Muscle layer of colon (tissue), 2 donors: Measurements from ENCODE around the gene CD58.

Experiments
- H3K27ac ChIP-seq: one replicate; pipeline ENCODE4 v1.7.0; 2013; ENCODE audit warnings: low read depth, mild to moderate bottlenecking, low read length, moderate library complexity
- H3K27me3 ChIP-seq, 2 donors: one replicate each; pipeline ENCODE4 v1.7.0; 2013; ENCODE audit warnings: low read length in 2 of 2, mild to moderate bottlenecking in 2 of 2; ENCODE audit not compliant: insufficient read depth in 2 of 2, control insufficient read depth in 1 of 2
- H3K36me3 ChIP-seq: one replicate; pipeline ENCODE4 v1.7.0; 2013; ENCODE audit warnings: mild to moderate bottlenecking, low read length; ENCODE audit not compliant: insufficient read depth
- H3K4me1 ChIP-seq: one replicate; pipeline ENCODE4 v1.7.0; 2013; ENCODE audit warnings: mild to moderate bottlenecking, low read length; ENCODE audit not compliant: insufficient read depth
- H3K4me3 ChIP-seq, 2 donors: one replicate each; pipeline ENCODE4 v1.7.0; 2013; ENCODE audit warnings: low read length in 2 of 2, low read depth in 1 of 2, mild to moderate bottlenecking in 1 of 2, moderate library complexity in 1 of 2
- H3K9ac ChIP-seq: one replicate; pipeline ENCODE4 v1.7.0; 2013; ENCODE audit warnings: low read length
- H3K9me3 ChIP-seq: one replicate; pipeline ENCODE4 v1.7.0; 2013; ENCODE audit warnings: mild to moderate bottlenecking, low read length
- donor health status: abdominal sarcoma.
- donor health status: Adenocarcinoma of cecum.

CD58 gene

DNA sequence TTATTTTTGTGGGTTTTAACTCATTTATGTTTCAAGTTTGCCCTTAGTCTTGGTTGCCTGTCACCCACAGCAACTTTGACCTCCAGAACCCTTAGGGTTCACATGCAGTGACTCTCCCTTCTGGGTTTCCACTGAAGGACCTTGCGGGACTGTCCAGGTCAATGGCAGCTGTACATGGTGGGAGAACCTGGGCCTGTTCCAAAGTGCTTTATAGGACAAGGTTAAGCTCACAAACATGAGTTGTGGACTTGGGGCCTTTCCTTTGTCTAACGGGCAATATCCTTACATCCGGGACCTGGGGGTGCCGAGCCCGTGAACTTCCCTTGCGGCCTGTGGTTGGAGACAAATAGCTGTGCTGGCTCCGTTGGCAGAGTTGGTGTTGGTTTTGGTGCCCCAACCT, 77.8 kb downstream of the CD58 start:
- no peaks in the 10 kb centered on the region for H3K27me3 ChIP-seq
- no peak overlapping the region for H3K9ac ChIP-seq
- no peaks in the 10 kb centered on the region for H3K4me1 ChIP-seq
- H3K4me3 ChIP-seq, result no peak overlapping the region
- no peak overlapping the region for H3K27ac ChIP-seq
- no peaks in the 10 kb centered on the region for H3K36me3 ChIP-seq
- no peaks in the 10 kb centered on the region for H3K9me3 ChIP-seq

DNA sequence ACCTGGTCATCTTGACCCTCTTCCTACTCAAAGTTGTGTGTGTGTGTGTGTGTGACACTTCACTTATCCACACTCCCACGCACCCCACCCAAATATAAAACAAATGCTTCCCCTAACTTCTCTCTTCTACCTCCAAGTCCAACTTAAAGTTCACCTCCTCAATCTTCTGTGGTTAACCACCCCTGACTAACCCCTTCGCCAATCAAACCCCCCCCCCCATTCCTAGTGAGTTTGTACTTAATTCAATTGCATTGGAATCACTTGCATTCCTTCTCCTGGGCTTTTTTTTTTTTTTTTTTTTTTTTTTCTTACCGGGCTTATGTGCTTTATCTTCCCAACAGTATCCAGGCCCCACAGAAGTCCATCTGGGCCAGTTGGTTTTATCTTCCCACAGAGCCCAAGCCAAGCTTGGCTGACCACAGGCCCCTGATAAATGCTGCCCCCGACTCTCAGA, 78.4 kb downstream of the CD58 start:
- no peaks in the 10 kb centered on the region for H3K27me3 ChIP-seq
- no peak overlapping the region for H3K27ac ChIP-seq
- H3K4me3 ChIP-seq, result no peak overlapping the region
- no peaks in the 10 kb centered on the region for H3K36me3 ChIP-seq
- H3K9me3 ChIP-seq, result no peaks in the 10 kb centered on the region
- no peak overlapping the region for H3K9ac ChIP-seq
- no peaks in the 10 kb centered on the region for H3K4me1 ChIP-seq

DNA sequence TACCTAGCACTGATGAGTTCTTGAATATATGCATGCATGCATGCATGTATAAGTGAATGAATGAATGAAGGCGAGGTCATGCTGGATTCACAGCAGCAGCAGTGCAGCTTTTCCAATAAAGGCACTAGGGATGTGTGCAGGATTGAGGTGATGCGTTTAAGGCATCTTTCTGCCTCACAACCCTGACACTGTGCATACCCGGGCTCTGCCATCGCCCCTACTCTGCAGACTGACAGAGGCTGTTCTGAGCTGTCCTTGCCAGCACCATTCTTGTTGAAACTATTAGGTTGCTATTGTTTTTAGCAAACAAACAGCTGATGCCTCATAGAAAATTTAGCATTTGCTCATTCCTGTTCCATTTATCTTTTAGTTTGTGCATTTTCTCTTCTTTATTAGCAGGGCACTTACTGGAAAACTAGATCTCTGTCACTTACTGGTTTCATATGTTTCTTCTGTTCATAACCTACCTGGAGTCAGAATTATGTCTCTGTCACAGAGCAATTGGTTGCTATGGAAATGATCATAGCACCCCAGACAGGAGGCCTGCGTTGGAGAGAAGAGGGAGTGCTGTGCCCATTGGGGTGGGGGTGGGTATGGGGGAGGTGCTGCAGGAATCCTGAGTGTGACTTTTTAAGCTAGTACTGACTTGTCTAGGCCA, 79.0 kb downstream of the CD58 start:
- Histone ChIP-seq H3K9ac (no peak overlapping the region), H3K27me3 (no peaks in the 10 kb centered on the region), H3K27ac (no peak overlapping the region), H3K9me3 (no peaks in the 10 kb centered on the region), H3K4me3 (no peak overlapping the region), H3K4me1 (no peaks in the 10 kb centered on the region), H3K36me3 (no peaks in the 10 kb centered on the region)

DNA sequence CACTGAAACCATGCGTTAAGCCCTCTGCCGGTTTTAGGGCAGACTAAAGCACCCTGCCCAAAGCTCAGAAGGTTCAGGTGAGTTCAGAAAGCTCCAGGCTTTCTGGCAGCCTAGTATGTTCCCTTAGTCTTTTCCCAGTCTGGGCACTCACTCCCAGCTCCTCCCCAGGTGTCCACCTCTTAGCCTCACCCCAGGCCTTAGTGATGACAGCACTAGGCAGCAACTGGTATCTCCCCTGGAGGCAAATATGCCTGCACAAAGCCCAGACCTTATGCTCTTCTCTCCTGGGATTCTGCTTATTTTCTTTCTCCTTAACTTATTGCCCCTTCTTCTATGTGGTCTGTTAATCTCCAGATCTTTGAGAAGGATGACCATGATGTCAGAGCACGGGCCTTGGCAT, 80.2 kb downstream of the CD58 start:
- Histone ChIP-seq H3K27ac (no peak overlapping the region), H3K9ac (no peak overlapping the region), H3K4me1 (no peaks in the 10 kb centered on the region)

DNA sequence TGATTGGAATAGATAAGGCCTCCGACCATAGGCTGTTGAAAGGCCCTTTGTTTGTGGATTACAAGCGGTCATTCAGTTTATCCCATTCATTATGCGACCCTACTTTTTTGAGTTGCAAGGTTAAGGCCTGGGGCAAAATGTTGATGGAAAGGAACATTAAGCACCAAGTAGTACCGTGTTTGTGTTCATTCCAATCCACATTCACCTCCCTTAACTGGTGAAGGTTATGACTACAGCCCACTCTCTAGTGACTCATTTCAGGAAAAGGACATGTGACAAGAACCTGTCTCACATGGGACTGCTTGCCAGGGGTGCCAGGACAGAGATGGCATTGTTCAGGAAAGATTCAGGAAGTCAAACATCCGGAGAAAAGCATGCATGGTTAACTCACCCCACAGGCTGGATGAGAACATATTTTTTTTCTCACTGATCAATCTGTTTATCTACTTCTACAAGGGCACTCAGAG, 81.6 kb downstream of the CD58 start:
- no peak overlapping the region for H3K4me3 ChIP-seq
- no peaks in the 10 kb centered on the region for H3K9me3 ChIP-seq
- H3K4me1 ChIP-seq, result no peaks in the 10 kb centered on the region
- H3K36me3 ChIP-seq, result no peaks in the 10 kb centered on the region
- H3K27ac ChIP-seq, result no peak overlapping the region
- H3K27me3 ChIP-seq, result no peaks in the 10 kb centered on the region
- no peak overlapping the region for H3K9ac ChIP-seq

More for the DNA sequence above, 80.2 kb downstream of the CD58 start:
- H3K27me3 ChIP-seq, result no peaks in the 10 kb centered on the region
- H3K9me3 ChIP-seq, result no peaks in the 10 kb centered on the region
- H3K4me3 ChIP-seq, result no peak overlapping the region
- no peaks in the 10 kb centered on the region for H3K36me3 ChIP-seq

DNA sequence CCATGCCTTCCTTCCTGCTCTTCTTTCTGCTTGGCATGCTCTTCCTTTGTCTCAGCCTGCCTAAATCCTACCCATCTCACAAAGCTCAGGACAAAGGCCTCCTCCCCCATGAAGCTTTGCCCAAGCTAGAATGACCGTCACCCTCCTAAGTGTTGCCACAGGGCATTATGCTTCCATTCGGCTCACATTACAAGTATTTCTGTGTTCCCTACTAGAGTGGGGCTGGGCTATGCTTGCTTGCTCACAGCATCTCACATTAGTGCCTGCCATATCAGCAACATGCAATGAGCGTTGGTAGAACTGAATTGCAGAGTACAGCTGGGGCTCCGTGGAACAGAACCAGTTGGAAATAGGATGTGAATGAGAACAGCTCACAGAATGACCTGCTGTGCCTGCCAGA, 82.8 kb downstream of the CD58 start:
- Histone ChIP-seq H3K27me3 (no peaks in the 10 kb centered on the region), H3K9ac (no peak overlapping the region), H3K27ac (no peak overlapping the region)

DNA sequence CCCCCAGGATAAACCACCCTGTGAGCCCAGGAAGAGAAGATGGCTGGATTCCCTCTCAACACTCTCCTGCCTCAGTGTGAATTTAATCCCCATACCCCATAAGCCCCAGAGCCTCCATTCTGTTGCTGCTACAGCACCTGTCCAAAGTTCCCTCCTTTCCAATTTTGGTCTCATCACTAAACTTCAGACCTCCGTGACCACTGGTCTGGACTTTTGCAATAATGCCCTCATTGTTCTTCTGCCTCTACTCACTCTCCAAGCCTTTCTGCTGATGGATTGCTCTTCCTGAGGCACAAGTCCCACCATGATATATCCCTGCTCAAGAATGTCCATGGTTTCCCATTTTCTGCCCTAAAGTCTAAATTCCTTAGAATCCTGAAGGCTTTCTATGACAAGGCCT, 83.2 kb downstream of the CD58 start:
- no peak overlapping the region for H3K9ac ChIP-seq
- no peak overlapping the region for H3K27ac ChIP-seq
- no peaks in the 10 kb centered on the region for H3K9me3 ChIP-seq
- no peak overlapping the region for H3K4me3 ChIP-seq
- no peaks in the 10 kb centered on the region for H3K27me3 ChIP-seq
- no peaks in the 10 kb centered on the region for H3K36me3 ChIP-seq
- H3K4me1 ChIP-seq, result no peaks in the 10 kb centered on the region

More for the DNA sequence above, 82.8 kb downstream of the CD58 start:
- no peaks in the 10 kb centered on the region for H3K4me1 ChIP-seq
- H3K9me3 ChIP-seq, result no peaks in the 10 kb centered on the region
- no peaks in the 10 kb centered on the region for H3K36me3 ChIP-seq
- H3K4me3 ChIP-seq, result no peak overlapping the region

DNA sequence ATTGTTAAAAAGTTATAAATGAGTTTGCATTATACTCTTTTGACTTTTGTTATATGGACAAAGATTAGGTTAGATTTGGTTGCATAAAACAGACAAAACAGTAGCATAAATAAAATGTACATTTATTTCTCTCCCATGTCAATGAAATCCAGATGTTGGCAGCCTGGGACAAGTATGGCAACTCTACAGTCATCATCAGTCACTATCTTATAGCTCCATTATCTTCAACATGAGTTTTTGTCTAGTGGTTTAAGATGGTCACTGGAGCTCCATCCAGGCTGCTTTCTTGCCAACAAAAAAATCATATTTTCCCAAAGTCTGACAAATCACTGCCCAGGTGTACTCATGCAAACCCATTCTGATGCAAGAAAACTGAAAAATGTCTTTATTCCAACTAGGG, 83.8 kb downstream of the CD58 start:
- Histone ChIP-seq H3K9me3 (no peaks in the 10 kb centered on the region), H3K27ac (no peak overlapping the region), H3K4me1 (no peaks in the 10 kb centered on the region), H3K4me3 (no peak overlapping the region), H3K36me3 (no peaks in the 10 kb centered on the region), H3K9ac (no peak overlapping the region), H3K27me3 (no peaks in the 10 kb centered on the region)

DNA sequence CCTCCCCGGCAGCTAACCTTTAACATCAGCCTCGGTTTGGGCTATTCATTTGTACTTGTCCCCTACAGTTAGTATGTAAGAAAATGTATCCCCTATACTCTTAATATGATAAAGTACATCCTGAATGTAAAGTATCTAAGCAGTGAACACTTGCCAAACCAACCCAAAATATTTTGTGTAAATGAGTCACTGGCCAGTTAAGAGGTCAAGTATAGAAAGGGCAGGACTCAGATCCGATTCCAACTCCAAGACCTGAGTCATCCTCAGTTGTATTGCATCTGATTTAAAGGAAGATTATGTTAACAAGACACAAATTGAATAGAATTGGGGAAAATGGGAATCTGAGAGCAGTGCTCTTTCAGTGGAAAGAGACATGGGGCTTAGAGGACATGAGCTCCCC, 84.4 kb downstream of the CD58 start:
- Histone ChIP-seq H3K27ac (no peak overlapping the region), H3K27me3 (no peaks in the 10 kb centered on the region), H3K9me3 (no peaks in the 10 kb centered on the region), H3K9ac (no peak overlapping the region), H3K36me3 (no peaks in the 10 kb centered on the region), H3K4me3 (no peak overlapping the region), H3K4me1 (no peaks in the 10 kb centered on the region)

DNA sequence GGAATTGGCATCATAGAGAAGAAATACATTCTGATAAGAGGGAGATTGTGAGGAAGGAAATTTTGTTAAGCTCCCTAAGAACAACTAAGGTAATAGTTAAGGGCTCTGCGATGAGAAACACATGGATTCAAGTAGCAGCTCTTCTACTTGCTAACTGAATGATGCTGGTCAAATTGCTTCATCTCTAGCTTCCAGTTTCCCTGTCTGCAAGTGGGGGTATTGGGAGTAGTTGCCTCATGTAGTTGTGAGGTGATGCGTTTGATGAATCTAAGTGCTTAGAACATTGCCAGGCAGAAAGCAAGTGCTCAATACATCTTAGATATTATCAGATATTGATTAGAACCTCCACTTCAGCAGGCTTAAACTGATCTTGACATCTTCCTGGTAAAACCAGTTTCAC, 84.8 kb downstream of the CD58 start:
- no peak overlapping the region for H3K9ac ChIP-seq
- no peaks in the 10 kb centered on the region for H3K27me3 ChIP-seq
- no peaks in the 10 kb centered on the region for H3K4me1 ChIP-seq
- no peaks in the 10 kb centered on the region for H3K36me3 ChIP-seq
- H3K9me3 ChIP-seq, result no peaks in the 10 kb centered on the region
- H3K27ac ChIP-seq, result no peak overlapping the region
- H3K4me3 ChIP-seq, result no peak overlapping the region

DNA sequence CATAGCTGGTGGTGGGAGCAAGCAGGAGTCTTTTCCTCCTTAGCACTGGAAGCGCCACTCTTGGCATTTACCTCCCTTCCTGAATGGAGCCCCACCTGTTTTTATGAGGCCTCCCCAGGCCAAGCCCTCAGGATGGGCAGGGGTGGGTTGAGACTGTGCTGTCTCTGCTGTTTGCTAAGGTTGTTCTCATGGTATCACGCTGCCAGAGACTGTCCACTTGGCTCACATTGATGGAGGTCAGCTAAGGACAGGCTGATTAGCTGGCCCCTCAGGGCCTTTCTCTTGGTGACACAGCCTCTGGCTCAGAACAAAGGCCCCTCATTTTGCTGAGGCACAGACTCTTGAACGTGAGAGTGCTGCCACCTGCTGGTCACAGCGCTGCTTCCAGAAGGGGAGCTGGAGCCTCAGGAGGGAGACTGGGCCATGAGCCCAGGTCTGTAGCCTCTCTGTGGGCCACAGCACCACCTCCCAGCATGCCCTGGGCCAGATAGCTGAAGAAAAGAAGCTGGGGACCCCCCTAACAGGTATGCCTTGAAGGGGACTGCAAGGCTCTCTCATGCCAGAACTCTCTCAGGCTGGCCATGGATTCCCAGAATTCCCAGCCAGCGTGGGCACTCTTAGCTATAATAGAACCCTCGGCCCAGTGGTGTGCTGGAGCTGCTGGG, 85.6 kb downstream of the CD58 start:
- no peaks in the 10 kb centered on the region for H3K27me3 ChIP-seq
- H3K9me3 ChIP-seq, result no peaks in the 10 kb centered on the region
- no peak overlapping the region for H3K27ac ChIP-seq
- no peaks in the 10 kb centered on the region for H3K4me1 ChIP-seq
- H3K36me3 ChIP-seq, result no peaks in the 10 kb centered on the region
- H3K4me3 ChIP-seq, result no peak overlapping the region
- H3K9ac ChIP-seq, result no peak overlapping the region
